ENCODE data around the gene PIK3C2A. TPM values are rescaled to one million over a fixed set of nuclear protein-coding genes. Genes with fewer than 3 reads are reported as not detected.

The PIK3C2A gene
- total and polyA plus RNA-seq, 10 of the 15 experiments (the other 5 are each of a cell fraction or from before 2014, with no cell fraction given), result 1.6 to 20.6 (median 9.1) TPM

DNA sequence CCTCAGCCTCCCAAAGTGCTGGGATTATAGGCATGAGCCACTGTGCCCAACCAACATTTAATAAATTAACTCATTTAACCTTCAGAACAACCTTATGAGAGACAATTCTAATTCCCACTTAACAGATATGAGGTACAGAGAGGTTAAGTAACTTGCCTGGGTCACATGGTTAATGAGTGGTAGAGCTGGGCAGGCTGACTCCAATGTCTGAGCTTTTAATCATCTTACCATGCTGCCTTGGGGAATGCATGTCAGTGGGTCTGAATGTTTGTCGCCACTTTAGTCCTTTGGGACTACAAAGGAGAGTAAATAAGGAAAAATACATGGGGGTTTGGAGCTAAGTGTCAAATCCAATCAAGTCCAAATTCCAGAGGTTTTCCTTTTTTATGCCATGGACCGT lies 11.2 kb upstream of the PIK3C2A start:
- Histone ChIP-seq H3K4me1 (ENCODE audit: control insufficient read depth, insufficient read depth, low read length) (no peaks in the 10 kb centered on the region), H3K9ac (ENCODE audit: control insufficient read depth, insufficient read depth, low read length) (no peak overlapping the region), H3K36me3 (ENCODE audit: control insufficient read depth in 2 of 2, insufficient read depth in 2 of 2, low read length in 1 of 2) (no peaks in the 10 kb centered on the region), H3K27me3 (replicated peaks in 1 of 2; ENCODE audit: control insufficient read depth in 2 of 2, insufficient read depth in 2 of 2, low read length in 1 of 2) (no peaks in the 10 kb centered on the region; a peak in 1 of 4 replicates), H3K27ac (ENCODE audit: control insufficient read depth, insufficient read depth) (no peak overlapping the region), H3K79me2 (ENCODE audit: control insufficient read depth, insufficient read depth, low read length) (no peaks in the 10 kb centered on the region), H2AFZ (ENCODE audit: control insufficient read depth, low read depth, low read length) (no peak overlapping the region), H3K9me3 (replicated peaks; ENCODE audit: control insufficient read depth, insufficient read depth, low read length) (no peaks in the 10 kb centered on the region; the same call in 1 of the 3 replicates), H3K4me3 (no peak overlapping the region), H3K4me2 (ENCODE audit: control insufficient read depth, insufficient read depth) (no peak overlapping the region), H4K20me1 (ENCODE audit: control insufficient read depth, insufficient read depth) (no peaks in the 10 kb centered on the region)
- POLR2A ChIA-PET, result interaction anchor here (0.7 kb wide), 1 partner anchor 11 kb away, joined by 3 read pairs; the partner anchor contains the start of gene PIK3C2A
- CTCF ChIA-PET, result interaction anchor here (0.9 to 2.7 kb wide), 2 partner anchors 11 to 165 kb away, joined by 4 to 7 read pairs; no protein-coding TSS in a partner anchor
- DNase-seq (ENCODE audit: low read depth, low spot score) (no peak), ATAC-seq (no peak), FAIRE-seq (no peak)
- intact Hi-C loops (cut with micrococcal nuclease; ENCODE audit: unreplicated experiment) (no loop called here), in situ Hi-C loops (cut with MboI) (no loop called here)
- BruUV-seq (replicated peaks), result no TSS peak
- RAD21 ChIA-PET (ENCODE audit: unreplicated experiment), result interaction anchor here (0.9 kb wide), 1 partner anchor 10 kb away, joined by 5 read pairs; no protein-coding TSS in a partner anchor
- SMC1A ChIA-PET (ENCODE audit: uncharacterized antibody, unreplicated experiment), result no interaction called here
- WGBS (ENCODE audit: insufficient coverage, insufficient replicate concordance, low lambda C conversion rate, missing lambda C conversion rate), result 21% methylated on average over 2 of the region's 2 CpGs
- TF ChIP-seq, protein P1, sequence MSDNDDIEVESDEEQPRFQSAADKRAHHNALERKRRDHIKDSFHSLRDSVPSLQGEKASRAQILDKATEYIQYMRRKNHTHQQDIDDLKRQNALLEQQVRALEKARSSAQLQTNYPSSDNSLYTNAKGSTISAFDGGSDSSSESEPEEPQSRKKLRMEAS (IDR thresholded peaks at IDR 0.05; ENCODE audit: low read depth, low read length), result no peak
- TF ChIP-seq ZNF217 (IDR thresholded peaks at IDR 0.05), result no peak
- no peak for TF ChIP-seq BACH1 (IDR thresholded peaks at IDR 0.05; ENCODE audit: borderline replicate concordance)
- TF ChIP-seq, protein P2, sequence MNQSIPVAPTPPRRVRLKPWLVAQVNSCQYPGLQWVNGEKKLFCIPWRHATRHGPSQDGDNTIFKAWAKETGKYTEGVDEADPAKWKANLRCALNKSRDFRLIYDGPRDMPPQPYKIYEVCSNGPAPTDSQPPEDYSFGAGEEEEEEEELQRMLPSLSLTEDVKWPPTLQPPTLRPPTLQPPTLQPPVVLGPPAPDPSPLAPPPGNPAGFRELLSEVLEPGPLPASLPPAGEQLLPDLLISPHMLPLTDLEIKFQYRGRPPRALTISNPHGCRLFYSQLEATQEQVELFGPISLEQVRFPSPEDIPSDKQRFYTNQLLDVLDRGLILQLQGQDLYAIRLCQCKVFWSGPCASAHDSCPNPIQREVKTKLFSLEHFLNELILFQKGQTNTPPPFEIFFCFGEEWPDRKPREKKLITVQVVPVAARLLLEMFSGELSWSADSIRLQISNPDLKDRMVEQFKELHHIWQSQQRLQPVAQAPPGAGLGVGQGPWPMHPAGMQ (IDR thresholded peaks at IDR 0.05; ENCODE audit: borderline replicate concordance), result no peak
- TF ChIP-seq, protein P3, sequence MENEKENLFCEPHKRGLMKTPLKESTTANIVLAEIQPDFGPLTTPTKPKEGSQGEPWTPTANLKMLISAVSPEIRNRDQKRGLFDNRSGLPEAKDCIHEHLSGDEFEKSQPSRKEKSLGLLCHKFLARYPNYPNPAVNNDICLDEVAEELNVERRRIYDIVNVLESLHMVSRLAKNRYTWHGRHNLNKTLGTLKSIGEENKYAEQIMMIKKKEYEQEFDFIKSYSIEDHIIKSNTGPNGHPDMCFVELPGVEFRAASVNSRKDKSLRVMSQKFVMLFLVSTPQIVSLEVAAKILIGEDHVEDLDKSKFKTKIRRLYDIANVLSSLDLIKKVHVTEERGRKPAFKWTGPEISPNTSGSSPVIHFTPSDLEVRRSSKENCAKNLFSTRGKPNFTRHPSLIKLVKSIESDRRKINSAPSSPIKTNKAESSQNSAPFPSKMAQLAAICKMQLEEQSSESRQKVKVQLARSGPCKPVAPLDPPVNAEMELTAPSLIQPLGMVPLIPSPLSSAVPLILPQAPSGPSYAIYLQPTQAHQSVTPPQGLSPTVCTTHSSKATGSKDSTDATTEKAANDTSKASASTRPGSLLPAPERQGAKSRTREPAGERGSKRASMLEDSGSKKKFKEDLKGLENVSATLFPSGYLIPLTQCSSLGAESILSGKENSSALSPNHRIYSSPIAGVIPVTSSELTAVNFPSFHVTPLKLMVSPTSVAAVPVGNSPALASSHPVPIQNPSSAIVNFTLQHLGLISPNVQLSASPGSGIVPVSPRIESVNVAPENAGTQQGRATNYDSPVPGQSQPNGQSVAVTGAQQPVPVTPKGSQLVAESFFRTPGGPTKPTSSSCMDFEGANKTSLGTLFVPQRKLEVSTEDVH (IDR thresholded peaks at IDR 0.05; ENCODE audit: low read depth, partially characterized antibody), result no peak
- no peak for TF ChIP-seq HSF1 (IDR thresholded peaks at IDR 0.05; ENCODE audit: low read depth, low read length)
- TF ChIP-seq CHD2 (IDR thresholded peaks at IDR 0.05; ENCODE audit: borderline replicate concordance, low read depth, low read length), result no peak

Measured in GM12878 (cell line).